NT2/D1 (cell line): ENCODE data around the gene ERBB4.

ENCODE experiments used
- DNase-seq: peaks from one replicate; pipeline ENCODE4 v3.0.0-alpha.2; 2011; ENCODE audit warnings: low read depth, low spot score
- H3K27me3 ChIP-seq: 2 replicates; pipeline ENCODE4 v1.6.0; 2011; ENCODE audit warnings: mild to moderate bottlenecking; ENCODE audit not compliant: insufficient read length, insufficient read depth
- H3K36me3 ChIP-seq: 2 replicates; pipeline ENCODE4 v1.6.1; 2011; ENCODE audit warnings: mild to moderate bottlenecking, low read length, mixed read lengths; ENCODE audit not compliant: insufficient read depth, insufficient read length
- H3K4me1 ChIP-seq: 2 replicates; pipeline ENCODE4 v1.5.1; 2011; ENCODE audit not compliant: insufficient read depth, insufficient read length
- H3K4me3 ChIP-seq: 2 replicates; pipeline ENCODE4 v1.5.1; 2011; ENCODE audit warnings: low read depth; ENCODE audit not compliant: insufficient read length
- H3K9ac ChIP-seq: 2 replicates; pipeline ENCODE4 v1.6.0; 2011; ENCODE audit warnings: low read depth; ENCODE audit not compliant: insufficient read length
- H3K9me3 ChIP-seq: 2 replicates; pipeline ENCODE4 v1.5.1; 2011; ENCODE audit warnings: mild to moderate bottlenecking, low read length; ENCODE audit not compliant: insufficient read depth
- SUZ12 ChIP-seq: IDR thresholded peaks from 2 replicates; pipeline ENCODE4 v1.6.1; 2011; ENCODE audit not compliant: insufficient read length, insufficient read depth; ENCODE audit errors: extremely low read depth
- YY1 ChIP-seq: IDR thresholded peaks from 2 replicates; pipeline ENCODE4 v1.6.1; 2011; ENCODE audit not compliant: insufficient read length, insufficient read depth
- ZNF274 ChIP-seq: IDR thresholded peaks from 2 replicates; pipeline ENCODE4 v1.6.1; 2011; ENCODE audit warnings: mild to moderate bottlenecking, low read depth, low read length

ERBB4 gene

GRCh38 chr2:212361174-212361756 lies 177.3 kb downstream of the ERBB4 start:
- Histone ChIP-seq H3K4me1 (no peaks in the 10 kb centered on the region), H3K9ac (no peak overlapping the region), H3K4me3 (no peak overlapping the region), H3K9me3 (no peaks in the 10 kb centered on the region), H3K27me3 (no peaks in the 10 kb centered on the region), H3K36me3 (no peaks in the 10 kb centered on the region)
- no peak for DNase-seq
- TF ChIP-seq ZNF274 (no peak), SUZ12 (no peak), YY1 (no peak)

- Histone ChIP-seq H3K9me3 (no peaks in the 10 kb centered on the region), H3K9ac (no peak overlapping the region), H3K4me1 (no peaks in the 10 kb centered on the region), H3K36me3 (no peaks in the 10 kb centered on the region), H3K4me3 (no peak overlapping the region), H3K27me3 (no peaks in the 10 kb centered on the region)
- TF ChIP-seq SUZ12 (no peak), ZNF274 (no peak), YY1 (no peak)
- no peak for DNase-seq
Observed at GRCh38 chr2:212360068-212360460, 178.5 kb downstream of the ERBB4 start.

- H3K4me3 ChIP-seq: no peak overlapping the region
- no peaks in the 10 kb centered on the region for H3K9me3 ChIP-seq
- no peak for DNase-seq
- no peak overlapping the region for H3K9ac ChIP-seq
- H3K27me3 ChIP-seq: no peaks in the 10 kb centered on the region
- H3K4me1 ChIP-seq: no peaks in the 10 kb centered on the region
- H3K36me3 ChIP-seq: no peaks in the 10 kb centered on the region
- TF ChIP-seq ZNF274 (no peak), YY1 (no peak), SUZ12 (no peak)
Observed at GRCh38 chr2:212359425-212360067, 179.1 kb downstream of the ERBB4 start.

GRCh38 chr2:212357606-212358005 lies 181.0 kb downstream of the ERBB4 start:
- no peaks in the 10 kb centered on the region for H3K4me1 ChIP-seq
- H3K9ac ChIP-seq: no peak overlapping the region
- H3K4me3 ChIP-seq: no peak overlapping the region
- no peaks in the 10 kb centered on the region for H3K9me3 ChIP-seq
- TF ChIP-seq SUZ12 (no peak), YY1 (no peak), ZNF274 (no peak)
- H3K27me3 ChIP-seq: no peaks in the 10 kb centered on the region
- no peak for DNase-seq
- no peaks in the 10 kb centered on the region for H3K36me3 ChIP-seq

- no peak overlapping the region for H3K9ac ChIP-seq
- H3K4me3 ChIP-seq: no peak overlapping the region
- no peaks in the 10 kb centered on the region for H3K9me3 ChIP-seq
- no peaks in the 10 kb centered on the region for H3K27me3 ChIP-seq
- H3K36me3 ChIP-seq: no peaks in the 10 kb centered on the region
- no peak for TF ChIP-seq ZNF274
- TF ChIP-seq YY1: no peak
- TF ChIP-seq SUZ12: no peak
- no peak for DNase-seq
- H3K4me1 ChIP-seq: no peaks in the 10 kb centered on the region
Observed at GRCh38 chr2:212354382-212354781, 184.2 kb downstream of the ERBB4 start.

GRCh38 chr2:212348501-212348900 lies 190.1 kb downstream of the ERBB4 start:
- Histone ChIP-seq H3K4me3 (no peak overlapping the region), H3K9ac (no peak overlapping the region), H3K9me3 (no peaks in the 10 kb centered on the region), H3K36me3 (no peaks in the 10 kb centered on the region), H3K27me3 (no peaks in the 10 kb centered on the region), H3K4me1 (no peaks in the 10 kb centered on the region)
- no peak for TF ChIP-seq ZNF274
- DNase-seq: no peak

- DNase-seq: no peak
- Histone ChIP-seq H3K27me3 (no peaks in the 10 kb centered on the region), H3K4me1 (no peaks in the 10 kb centered on the region), H3K36me3 (no peaks in the 10 kb centered on the region), H3K9ac (no peak overlapping the region), H3K9me3 (no peaks in the 10 kb centered on the region), H3K4me3 (no peak overlapping the region)
- TF ChIP-seq SUZ12: no peak
- no peak for TF ChIP-seq ZNF274
- TF ChIP-seq YY1: no peak
Observed at GRCh38 chr2:212346865-212347264, 191.7 kb downstream of the ERBB4 start.

GRCh38 chr2:212345966-212346365 lies 192.6 kb downstream of the ERBB4 start:
- H3K36me3 ChIP-seq: no peaks in the 10 kb centered on the region
- no peaks in the 10 kb centered on the region for H3K9me3 ChIP-seq
- no peaks in the 10 kb centered on the region for H3K4me1 ChIP-seq
- DNase-seq: no peak
- no peak overlapping the region for H3K4me3 ChIP-seq
- TF ChIP-seq YY1 (no peak), SUZ12 (no peak), ZNF274 (no peak)
- H3K27me3 ChIP-seq: no peaks in the 10 kb centered on the region
- no peak overlapping the region for H3K9ac ChIP-seq
